GM18873 (cell line): ENCODE data around the gene PI4KA.
"Not testable (repeated sequence)": the region's sequence is repeated elsewhere in the genome, so short reads cannot be mapped to it uniquely, and the experiment has no call there.

Source experiments
- ATAC-seq: cut with Tn5 transposase; IDR thresholded peaks from one replicate; pipeline ENCODE4 v1.9.1; 2021; ENCODE audit warnings: mild to moderate bottlenecking, moderate library complexity, moderate number of reproducible peaks; ENCODE audit not compliant: unreplicated experiment, low FRiP score

The PI4KA gene

GRCh38 chr22:20858615-20859416 lies at the start of gene PI4KA, which contains the start of gene SNAP29:
Gene PI4KA, minus strand, starts transcription at chr22:20858811. Its CDS starts 86 bp downstream, at chr22:20858725.
Gene SNAP29, plus strand, starts transcription at chr22:20859007. Its CDS starts 104 bp downstream, at chr22:20859111.
- ATAC-seq, result peak; percentile 92

GRCh38 chr22:20906387-20906767 lies 47.8 kb upstream of the PI4KA start:
- no peak for ATAC-seq

GRCh38 chr22:20905415-20906386 lies 47.1 kb upstream of the PI4KA start:
- no peak for ATAC-seq

- no peak for ATAC-seq
Observed at GRCh38 chr22:20904980-20905355, 46.4 kb upstream of the PI4KA start.

- no peak for ATAC-seq
Observed at GRCh38 chr22:20904008-20904979, 45.7 kb upstream of the PI4KA start.

GRCh38 chr22:20903093-20903492 lies 44.5 kb upstream of the PI4KA start:
- ATAC-seq, result no peak

GRCh38 chr22:20901093-20902033 lies 42.8 kb upstream of the PI4KA start:
- not testable (repeated sequence) for ATAC-seq

GRCh38 chr22:20899827-20900423 lies 41.3 kb upstream of the PI4KA start:
- ATAC-seq, result no peak

- not testable (repeated sequence) for ATAC-seq
Observed at GRCh38 chr22:20897737-20898136, 39.1 kb upstream of the PI4KA start.

- ATAC-seq, result no peak
Observed at GRCh38 chr22:20890975-20891374, 32.4 kb upstream of the PI4KA start.

GRCh38 chr22:20889904-20890540 lies 31.4 kb upstream of the PI4KA start:
- no peak for ATAC-seq

GRCh38 chr22:20889025-20889704 lies 30.6 kb upstream of the PI4KA start:
- ATAC-seq, result no peak

- ATAC-seq, result no peak
Observed at GRCh38 chr22:20887375-20887774, 28.8 kb upstream of the PI4KA start.

- ATAC-seq, result no peak
Observed at GRCh38 chr22:20885557-20886323, 27.1 kb upstream of the PI4KA start.

GRCh38 chr22:20885017-20885556 lies 26.5 kb upstream of the PI4KA start:
- no peak for ATAC-seq

- ATAC-seq, result no peak
Observed at GRCh38 chr22:20884454-20884853, 25.8 kb upstream of the PI4KA start.

- no peak for ATAC-seq
Observed at GRCh38 chr22:20882855-20883254, 24.2 kb upstream of the PI4KA start.
